Transverse colon (tissue), 3 donors: ENCODE data around the gene DDX23.
A peak's percentile ranks its signal among the peaks of the same experiment; 100 is the strongest.

Experiments
- EP300 ChIP-seq: sonication (generic); formaldehyde crosslinking; IDR thresholded peaks from one replicate; pipeline ENCODE4 v1.6.1; 2017; ENCODE audit warnings: antibody characterized with exemption, low read depth
- POLR2A ChIP-seq: fragments of 450-650 bp; IDR thresholded peaks from one replicate; pipeline ENCODE4 v1.6.1; 2016; ENCODE audit warnings: antibody characterized with exemption, mild to moderate bottlenecking, moderate library complexity
- TF ChIP-seq, protein P1 (sequence below), 5 experiments: fragments of 200-600 bp in 3 of 5; fragments of 450-650 bp in 2 of 5; sonication (generic) in 3 of 5; IDR thresholded peaks; 1 replicate in 2 of 5; 2 replicates in 3 of 5; pipeline ENCODE4 v1.5.1; 2016 to 2017; ENCODE audit warnings: antibody characterized with exemption in 5 of 5, inconsistent platforms in 3 of 5, mild to moderate bottlenecking in 2 of 5, moderate library complexity in 1 of 5

DNA sequence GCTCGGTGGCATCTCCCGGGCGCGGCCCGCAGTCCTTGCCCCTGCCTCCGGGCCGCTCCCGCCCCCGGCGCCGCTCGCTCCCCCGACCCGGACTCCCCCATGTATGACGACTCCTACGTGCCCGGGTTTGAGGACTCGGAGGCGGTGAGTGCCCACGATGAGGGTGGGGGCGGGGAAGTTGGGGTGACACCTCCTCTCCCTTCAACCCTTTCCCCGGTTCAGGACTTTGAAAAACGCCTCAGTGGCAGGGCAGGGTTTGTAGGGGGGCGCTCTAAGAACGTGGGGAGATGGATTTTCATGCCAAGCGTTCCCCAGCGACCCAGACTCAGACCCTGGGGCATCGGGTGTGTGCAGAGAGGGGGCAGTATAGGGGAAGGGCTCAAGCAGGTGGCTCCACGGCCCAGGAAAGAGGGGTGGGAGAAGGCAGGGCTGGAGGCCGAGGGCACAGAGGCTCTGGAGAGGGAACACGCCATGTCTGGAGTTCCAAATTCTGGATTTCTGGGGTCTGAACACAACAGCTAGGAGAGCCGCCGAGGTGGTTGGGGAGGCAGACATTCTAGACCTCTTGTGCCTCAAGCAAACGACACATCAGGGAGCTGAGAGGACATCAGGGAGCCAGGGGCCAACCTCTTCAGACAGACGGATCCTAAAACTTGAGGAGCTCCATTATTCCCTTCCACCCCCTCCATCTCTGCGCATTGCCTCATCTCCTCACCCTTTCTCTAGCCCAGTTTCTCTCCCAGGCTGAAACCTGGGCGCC is 33.0 kb downstream of the DDX23 start:
- TF ChIP-seq, protein P1, sequence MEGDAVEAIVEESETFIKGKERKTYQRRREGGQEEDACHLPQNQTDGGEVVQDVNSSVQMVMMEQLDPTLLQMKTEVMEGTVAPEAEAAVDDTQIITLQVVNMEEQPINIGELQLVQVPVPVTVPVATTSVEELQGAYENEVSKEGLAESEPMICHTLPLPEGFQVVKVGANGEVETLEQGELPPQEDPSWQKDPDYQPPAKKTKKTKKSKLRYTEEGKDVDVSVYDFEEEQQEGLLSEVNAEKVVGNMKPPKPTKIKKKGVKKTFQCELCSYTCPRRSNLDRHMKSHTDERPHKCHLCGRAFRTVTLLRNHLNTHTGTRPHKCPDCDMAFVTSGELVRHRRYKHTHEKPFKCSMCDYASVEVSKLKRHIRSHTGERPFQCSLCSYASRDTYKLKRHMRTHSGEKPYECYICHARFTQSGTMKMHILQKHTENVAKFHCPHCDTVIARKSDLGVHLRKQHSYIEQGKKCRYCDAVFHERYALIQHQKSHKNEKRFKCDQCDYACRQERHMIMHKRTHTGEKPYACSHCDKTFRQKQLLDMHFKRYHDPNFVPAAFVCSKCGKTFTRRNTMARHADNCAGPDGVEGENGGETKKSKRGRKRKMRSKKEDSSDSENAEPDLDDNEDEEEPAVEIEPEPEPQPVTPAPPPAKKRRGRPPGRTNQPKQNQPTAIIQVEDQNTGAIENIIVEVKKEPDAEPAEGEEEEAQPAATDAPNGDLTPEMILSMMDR (IDR thresholded peaks at IDR 0.05) = peak in 1 of 5 experiments; percentile 30
- no peak for TF ChIP-seq EP300
- TF ChIP-seq POLR2A = no peak
